AG10803 (cell line): ENCODE measurements around the gene NUPR2.
"Not testable (repeated sequence)": the region's sequence is repeated elsewhere in the genome, so short reads cannot be mapped to it uniquely, and the experiment has no call there.

Source experiments
- DNase-seq: peaks from one replicate; pipeline ENCODE4 v3.0.0; 2010; ENCODE audit warnings: low read depth
- H3K4me3 ChIP-seq: 2 replicates; pipeline ENCODE4 v1.5.1; 2011; ENCODE audit warnings: mild to moderate bottlenecking, low read length, control low read depth
- CTCF ChIP-seq: conservative IDR thresholded peaks from 2 replicates; pipeline ENCODE4 v1.5.1; 2011; ENCODE audit warnings: mild to moderate bottlenecking, low read length, control low read depth, inconsistent platforms

NUPR2 gene

GRCh38 chr7:56115852-56116538 is at the start of gene NUPR2:
NUPR2 (minus strand) TSS chr7:56116417; CDS start chr7:56116314, 103 bp downstream.
- no peak for DNase-seq
- H3K4me3 ChIP-seq, result no peak within 1 kb of the TSS
- TF ChIP-seq CTCF, result no peak

GRCh38 chr7:56157238-56157790 is 41.1 kb upstream of the NUPR2 start:
- no peak for TF ChIP-seq CTCF
- no peak overlapping the region for H3K4me3 ChIP-seq
- no peak for DNase-seq

- DNase-seq, result not testable (repeated sequence)
These were observed 14.8 kb upstream of the NUPR2 start for GRCh38 chr7:56131062-56131461.

GRCh38 chr7:56127241-56127975 is 11.2 kb upstream of the NUPR2 start:
- DNase-seq, result no peak
- TF ChIP-seq CTCF, result no peak
- no peak overlapping the region for H3K4me3 ChIP-seq

More at GRCh38 chr7:56131062-56131461, 14.8 kb upstream of the NUPR2 start:
- H3K4me3 ChIP-seq, result not testable (repeated sequence)

- no peak for DNase-seq
- H3K4me3 ChIP-seq, result no peak overlapping the region
- no peak for TF ChIP-seq CTCF
These were observed 9.6 kb upstream of the NUPR2 start for GRCh38 chr7:56125831-56126230.

- no peak overlapping the region for H3K4me3 ChIP-seq
- no peak for DNase-seq
- no peak for TF ChIP-seq CTCF
These were observed 8.8 kb upstream of the NUPR2 start for GRCh38 chr7:56124981-56125380.

- no peak for DNase-seq
- TF ChIP-seq CTCF, result no peak
- no peak overlapping the region for H3K4me3 ChIP-seq
These were observed 5.2 kb upstream of the NUPR2 start for GRCh38 chr7:56121440-56121839.

GRCh38 chr7:56112244-56112643 is 4.0 kb downstream of the NUPR2 start:
- not testable (repeated sequence) for DNase-seq, H3K4me3 ChIP-seq
